Stimulated activated CD8-positive, alpha-beta memory T cell treated with anti-CD3 and anti-CD28 coated beads, Interleukin-7, amount 100 ng/mL, for 48 hours (primary cell): Measurements from ENCODE around the gene NEK11.
A peak's percentile ranks its signal among the peaks of the same experiment; 100 is the strongest.
"Not testable (repeated sequence)": the region's sequence is repeated elsewhere in the genome, so short reads cannot be mapped to it uniquely, and the experiment has no call there.

Source experiments
- DNase-seq, 2 donors: peaks; one replicate each; pipeline ENCODE4 v3.0.0-alpha.2; 2020; ENCODE audit warnings: low read depth in 1 of 2; ENCODE audit errors: extremely low read depth in 1 of 2

NEK11 gene

GRCh38 chr3:131353016-131353877 is 326.6 kb downstream of the NEK11 start:
- no peak for DNase-seq

- DNase-seq: no peak
Measured at GRCh38 chr3:131353986-131354385, 327.3 kb downstream of the NEK11 start.

DNA sequence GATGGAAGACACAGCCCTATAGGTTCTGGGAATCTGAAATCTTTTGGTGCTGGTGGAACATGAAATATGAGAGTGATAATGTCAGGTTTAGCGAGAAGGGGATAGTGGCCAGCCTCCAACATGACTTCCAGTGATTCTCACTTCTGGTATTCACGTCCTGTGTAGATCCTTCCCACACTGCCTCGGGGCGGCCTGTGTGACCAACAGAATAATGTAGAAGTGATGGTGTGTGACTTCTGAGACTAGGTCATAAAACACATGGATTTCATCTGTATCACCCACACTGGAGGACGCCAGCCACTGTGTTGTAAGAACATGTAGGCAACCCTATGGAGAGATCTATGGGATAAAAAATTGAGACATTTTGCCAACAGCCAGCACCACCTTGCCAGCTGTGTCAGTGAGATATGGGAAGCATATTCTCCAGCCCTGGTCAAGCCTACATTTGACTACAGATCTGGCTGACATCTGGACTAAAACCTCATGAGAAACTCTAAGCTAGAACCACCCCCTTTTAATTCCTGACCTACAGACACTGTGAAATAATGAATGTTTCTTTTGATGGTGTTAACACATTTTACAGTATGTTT is 329.4 kb downstream of the NEK11 start:
- DNase-seq: no peak

DNA sequence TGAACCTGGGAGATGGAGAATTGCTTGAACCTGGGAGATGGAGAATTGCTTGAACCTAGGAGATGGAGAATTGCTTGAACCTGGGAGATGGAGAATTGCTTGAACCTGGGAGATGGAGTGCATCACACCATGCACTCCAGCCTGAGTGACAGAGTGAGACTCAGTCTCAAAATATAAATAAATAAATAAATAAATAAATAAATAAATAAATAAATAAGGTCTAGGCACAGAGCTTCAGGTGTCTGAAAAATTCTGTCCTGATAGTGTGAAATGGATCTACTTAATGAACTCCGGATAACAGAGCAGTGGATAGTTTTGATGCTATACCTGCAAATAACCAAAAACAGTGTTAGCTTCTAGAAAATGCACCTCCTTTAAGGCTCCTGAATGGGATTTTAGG is 330.6 kb downstream of the NEK11 start:
- no peak for DNase-seq

GRCh38 chr3:131360191-131360755 is 333.6 kb downstream of the NEK11 start:
- no peak for DNase-seq

DNA sequence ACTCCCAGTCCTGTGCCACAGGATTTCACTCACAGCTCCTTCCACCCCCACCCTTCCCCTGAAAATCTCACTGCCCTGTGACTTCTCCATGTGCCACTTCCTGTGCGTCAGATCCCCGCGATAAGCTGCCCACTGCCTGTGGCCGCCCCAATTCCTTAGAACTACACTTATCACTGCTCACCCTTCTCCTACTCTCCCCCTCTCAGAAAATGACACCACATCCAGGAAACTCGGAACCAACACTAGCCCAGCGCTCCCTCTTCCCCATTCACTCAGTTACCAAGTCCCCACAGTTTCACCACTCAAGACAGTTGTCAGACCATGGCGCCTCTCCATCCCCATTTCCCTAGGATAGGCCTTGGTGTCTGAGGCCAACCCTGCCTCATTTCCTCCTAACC is 334.4 kb downstream of the NEK11 start:
- DNase-seq: not testable (repeated sequence)

DNA sequence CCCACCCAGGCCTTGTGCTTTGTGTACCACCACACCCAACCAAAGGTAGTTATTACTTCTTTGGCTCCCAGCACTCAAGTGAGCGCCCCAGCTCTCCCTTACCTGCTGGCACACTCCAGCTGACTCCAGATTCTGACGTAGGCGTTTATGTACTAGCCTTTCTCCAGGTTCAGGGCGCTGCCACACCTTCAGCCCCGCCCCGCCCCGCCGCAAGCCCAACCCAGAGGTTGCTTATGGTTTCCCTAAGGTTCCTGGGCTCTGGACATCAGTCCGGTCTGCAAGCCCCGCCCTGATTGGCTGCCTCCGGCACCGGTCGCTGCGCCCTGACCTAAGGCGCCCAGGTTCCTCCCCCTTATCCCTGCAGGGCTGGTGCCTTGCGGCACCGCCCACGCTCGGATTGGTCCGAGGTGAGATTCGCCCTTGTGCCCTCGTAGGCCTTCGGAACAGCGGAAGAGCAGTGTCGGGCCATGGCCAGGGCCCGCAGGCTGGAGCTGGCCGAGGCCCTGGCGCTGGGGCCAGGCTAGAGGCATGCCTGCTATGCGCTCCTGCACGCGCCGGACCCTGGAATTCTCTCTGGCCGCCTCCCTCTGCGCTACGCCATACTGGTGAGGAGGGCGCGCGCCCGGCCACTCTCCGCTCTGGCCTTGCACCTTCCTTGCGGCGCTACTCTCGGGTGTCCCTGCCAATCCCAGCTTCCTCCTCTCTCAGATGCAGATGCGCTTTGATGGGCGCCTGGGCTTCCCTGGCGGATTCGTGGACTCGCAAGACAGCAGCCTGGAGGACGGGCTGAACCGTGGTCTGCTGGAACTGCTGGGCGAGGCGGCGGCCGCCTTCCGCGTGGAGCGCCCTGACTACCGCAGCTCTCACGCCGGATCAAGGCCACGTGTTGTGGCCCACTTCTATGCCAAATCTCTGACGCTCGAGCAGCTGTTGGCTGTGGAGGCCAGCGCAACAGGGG is 335.1 kb downstream of the NEK11 start:
- no peak for DNase-seq

- DNase-seq: no peak
Measured at GRCh38 chr3:131363275-131363674, 336.6 kb downstream of the NEK11 start.

DNA sequence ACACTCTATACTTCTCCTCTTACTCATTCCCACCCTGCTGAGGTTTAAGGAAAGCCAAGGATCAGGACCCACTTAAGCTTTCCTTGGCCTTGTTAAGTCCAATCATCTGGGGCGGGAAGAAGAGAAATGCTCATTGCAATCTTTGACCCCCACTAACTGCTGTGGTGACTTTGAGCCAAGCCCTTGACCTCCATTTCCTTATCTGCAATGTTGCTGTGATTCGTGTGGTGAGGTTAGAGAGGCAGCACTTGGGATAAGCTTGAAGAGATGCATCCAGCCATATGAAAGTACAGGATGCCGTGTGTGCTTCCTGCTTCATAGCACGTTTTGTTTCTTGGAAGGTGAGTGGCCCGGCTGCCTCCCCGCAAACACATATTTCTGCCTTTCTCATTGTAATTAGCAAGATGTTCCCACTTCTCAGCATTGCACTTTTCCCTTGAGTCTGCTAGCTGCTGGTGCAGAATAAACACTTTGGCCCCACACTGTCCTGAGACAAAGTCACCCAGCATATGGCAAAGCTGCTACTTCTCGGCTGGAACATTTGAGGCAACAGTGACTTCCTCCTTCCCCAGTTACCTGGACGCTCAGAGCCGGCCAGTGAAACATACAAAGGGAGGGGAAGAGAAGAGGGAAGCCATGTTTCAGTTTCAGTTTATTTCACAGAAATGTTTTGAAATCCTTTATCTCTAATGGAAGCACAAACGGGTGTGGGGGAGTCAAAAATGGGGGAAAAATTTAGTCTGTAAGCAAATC is 344.4 kb downstream of the NEK11 start:
- DNase-seq: no peak

DNA sequence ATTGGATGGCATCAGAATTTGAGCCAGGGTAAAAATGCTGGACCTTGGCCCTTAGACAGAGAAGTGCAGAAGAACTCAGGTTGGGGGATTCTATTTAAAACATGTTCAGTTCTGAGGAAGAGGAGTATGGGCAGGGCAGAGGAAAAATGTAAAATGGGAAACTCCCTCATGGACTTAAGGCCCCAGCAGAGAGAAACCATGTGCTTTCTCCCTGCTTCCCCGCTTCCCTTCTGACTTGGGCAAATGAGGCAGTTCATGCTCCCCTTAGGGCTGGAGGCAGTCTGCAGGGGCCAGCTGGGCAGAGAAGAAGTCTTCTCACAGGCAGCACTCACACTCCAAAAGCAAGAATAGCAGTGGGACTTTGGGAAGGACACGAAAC is 345.0 kb downstream of the NEK11 start:
- DNase-seq: no peak

- no peak for DNase-seq
Measured at GRCh38 chr3:131374741-131375140, 348.1 kb downstream of the NEK11 start.

GRCh38 chr3:131380821-131381444 is 354.3 kb downstream of the NEK11 start:
- DNase-seq: not testable (repeated sequence)

DNA sequence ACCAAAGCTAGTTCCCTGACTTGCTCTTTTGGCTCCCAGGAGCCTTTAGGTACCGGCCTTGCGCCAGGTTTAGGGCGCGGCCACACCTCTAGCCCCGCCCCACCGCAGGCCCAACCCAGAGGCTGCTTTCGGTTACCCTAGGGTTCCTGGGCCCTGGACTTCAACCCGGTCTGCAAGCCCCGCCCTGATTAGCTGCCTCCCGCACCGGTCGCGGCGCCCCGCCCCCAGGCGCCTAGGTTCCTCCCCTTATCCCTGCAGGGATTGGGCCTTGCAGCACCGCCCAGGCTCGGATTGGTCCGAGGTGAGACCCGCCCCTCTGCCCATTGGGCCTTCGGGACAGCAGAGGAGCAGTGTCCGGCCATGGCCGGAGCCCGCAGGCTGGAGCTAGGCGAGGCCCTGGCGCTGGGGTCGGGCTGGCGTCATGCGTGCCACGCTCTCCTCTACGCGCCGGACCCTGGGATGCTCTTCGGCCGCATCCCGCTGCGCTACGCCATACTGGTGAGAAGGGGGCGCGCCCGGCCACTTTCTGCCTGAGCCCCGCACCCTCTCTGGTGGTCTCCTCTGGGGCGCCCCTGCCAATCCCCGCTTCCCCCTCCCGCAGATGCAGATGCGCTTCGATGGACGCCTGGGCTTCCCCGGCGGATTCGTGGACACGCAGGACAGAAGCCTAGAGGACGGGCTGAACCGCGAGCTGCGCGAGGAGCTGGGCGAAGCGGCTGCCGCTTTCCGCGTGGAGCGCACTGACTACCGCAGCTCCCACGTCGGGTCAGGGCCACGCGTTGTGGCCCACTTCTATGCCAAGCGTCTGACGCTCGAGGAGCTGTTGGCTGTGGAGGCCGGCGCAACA is 355.0 kb downstream of the NEK11 start, which contains the start of gene NUDT16:
TSS of gene NUDT16 (plus strand) at position 330 of the 847 bp plus-strand sequence. CDS start at position 361, 31 bp downstream.
- peak; percentile 97 for DNase-seq

DNA sequence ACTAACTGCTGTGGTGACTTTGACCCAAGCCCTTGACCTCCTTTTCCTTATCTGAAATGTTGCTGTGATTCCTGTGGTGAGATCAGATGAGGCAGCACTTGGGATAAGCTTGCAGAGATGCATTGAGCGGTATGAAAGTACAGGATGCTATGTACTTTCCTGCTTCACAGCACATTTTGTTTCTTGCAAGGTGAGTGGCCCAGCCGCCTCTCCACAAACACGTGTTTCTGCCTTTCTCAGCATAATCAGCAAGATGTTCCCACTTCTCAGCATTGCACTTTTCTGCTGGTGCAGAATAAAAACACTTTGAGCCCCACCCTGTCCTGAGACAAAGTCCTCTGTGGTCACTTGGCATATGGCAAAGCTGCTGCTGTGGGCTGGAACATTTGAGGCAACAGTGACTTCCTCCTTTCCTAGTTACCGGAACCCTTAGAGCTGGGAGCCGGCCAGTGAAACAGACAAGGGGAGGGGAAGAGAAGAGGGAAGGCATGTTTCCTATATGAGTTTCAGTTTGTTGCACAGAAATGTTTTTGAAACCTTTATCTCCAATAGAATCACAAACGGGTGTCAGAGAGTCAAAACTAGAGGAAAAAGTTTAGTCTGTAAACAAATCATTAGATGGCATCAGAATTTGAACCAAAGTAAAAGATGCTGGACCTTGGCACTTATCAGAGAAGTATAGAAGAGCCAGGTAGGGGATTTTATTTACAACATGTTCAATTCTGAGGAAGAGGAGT is 359.9 kb downstream of the NEK11 start:
- no peak for DNase-seq

- DNase-seq: no peak
Measured at GRCh38 chr3:131387796-131388489, 361.3 kb downstream of the NEK11 start.

DNA sequence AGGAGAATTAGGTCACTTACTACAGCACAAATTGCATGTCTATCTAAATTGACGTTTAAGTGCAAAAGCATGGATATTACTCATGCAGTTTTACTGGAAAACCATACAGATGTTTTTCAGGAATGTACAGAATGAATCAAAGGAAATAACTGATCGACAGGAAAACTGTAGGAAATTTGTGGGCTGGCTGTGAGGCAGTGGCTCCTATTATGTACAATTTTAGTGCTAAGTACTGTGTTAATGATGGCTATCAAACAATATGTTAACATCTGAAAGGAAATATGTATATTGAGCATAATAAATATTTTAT is 361.8 kb downstream of the NEK11 start:
- no peak for DNase-seq

DNA sequence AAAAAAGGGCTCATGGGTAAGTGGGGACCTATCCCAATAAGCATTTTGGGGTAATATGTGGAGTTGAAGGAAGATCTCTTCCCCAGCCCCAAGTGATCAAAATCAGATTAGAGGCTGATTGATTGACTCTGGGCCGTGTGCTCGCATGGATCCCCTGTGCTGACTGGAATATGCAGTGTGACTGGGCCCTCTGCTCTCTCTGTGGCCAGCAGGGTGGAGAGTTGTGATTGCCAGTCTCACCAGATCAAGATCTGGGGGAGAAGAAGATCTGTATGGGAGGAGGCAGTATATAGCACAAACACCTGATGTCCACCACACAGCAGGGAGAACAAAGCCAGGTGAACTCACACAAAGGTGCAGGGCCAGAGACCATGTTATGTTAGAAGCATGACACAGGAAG is 363.7 kb downstream of the NEK11 start:
- no peak for DNase-seq

DNA sequence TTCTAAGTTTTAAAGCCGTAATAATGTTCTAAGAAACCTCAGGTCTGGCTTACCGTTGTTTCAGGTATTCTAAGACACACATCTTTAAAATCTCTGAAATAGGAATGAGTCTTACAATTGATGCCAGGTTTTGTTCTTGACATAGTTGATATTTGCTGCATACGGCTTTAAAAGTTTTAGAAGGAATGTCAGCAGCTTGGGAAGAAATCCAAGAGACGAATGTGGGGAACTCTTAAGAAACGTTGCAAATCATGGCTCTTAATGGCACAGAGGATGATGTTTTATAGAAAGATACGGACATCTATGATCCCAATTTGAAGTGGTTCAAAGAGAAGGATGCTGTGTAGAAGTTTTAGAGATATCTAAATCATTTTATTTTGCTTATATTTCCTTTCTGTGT is 366.4 kb downstream of the NEK11 start:
- DNase-seq: no peak
